Astrocyte (in vitro differentiated cells and primary cell): ENCODE data around the gene ZNF407.

ENCODE experiments used
- EZH2 ChIP-seq: IDR thresholded peaks from 2 replicates; pipeline ENCODE4 v1.6.1; 2012; ENCODE audit warnings: mild to moderate bottlenecking, low read length, inconsistent platforms; ENCODE audit not compliant: insufficient read depth
- TF ChIP-seq, protein P1 (sequence below): IDR thresholded peaks from 2 replicates; pipeline ENCODE4 v1.5.1; 2011; ENCODE audit warnings: low read depth, mild to moderate bottlenecking, inconsistent platforms, low read length, moderate library complexity; ENCODE audit not compliant: insufficient read depth

DNA sequence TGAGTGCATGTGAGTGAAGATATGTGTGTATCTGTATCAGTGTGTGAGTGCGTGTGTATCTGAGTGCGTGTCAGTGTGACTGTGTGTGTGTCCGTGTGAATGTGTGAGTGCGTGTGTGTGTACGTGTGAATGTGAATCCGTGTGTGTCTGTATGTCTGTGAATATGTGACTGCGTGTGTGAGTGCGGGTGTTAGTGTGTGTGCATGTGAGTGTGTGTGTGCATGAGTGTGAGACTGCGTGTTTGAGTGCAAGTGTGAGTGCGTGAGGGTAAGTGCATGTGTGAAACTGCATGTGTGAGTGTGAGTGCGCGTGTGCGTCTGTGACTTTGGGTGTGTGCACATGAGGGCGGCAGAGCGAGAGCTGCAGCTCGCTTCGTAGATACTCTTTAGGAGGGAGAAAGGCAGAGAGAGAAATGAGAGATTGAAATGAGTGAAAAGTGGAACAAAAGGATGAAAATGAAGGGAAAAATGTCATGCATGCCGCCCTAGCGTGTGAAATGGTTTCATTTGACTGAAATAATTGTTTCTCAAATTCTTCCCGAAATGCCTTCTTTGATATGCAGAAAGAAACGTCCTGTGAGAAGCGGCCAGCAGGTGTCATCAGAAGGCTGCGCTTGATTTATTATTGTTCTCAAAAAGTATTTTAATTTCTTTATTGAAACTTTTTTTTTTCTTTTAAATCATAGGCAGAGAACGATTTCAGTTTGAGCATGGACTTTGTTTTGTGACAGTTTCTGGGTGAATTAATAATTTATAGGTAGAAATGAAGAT lies 25.6 kb downstream of the ZNF407 start:
- TF ChIP-seq, protein P1, sequence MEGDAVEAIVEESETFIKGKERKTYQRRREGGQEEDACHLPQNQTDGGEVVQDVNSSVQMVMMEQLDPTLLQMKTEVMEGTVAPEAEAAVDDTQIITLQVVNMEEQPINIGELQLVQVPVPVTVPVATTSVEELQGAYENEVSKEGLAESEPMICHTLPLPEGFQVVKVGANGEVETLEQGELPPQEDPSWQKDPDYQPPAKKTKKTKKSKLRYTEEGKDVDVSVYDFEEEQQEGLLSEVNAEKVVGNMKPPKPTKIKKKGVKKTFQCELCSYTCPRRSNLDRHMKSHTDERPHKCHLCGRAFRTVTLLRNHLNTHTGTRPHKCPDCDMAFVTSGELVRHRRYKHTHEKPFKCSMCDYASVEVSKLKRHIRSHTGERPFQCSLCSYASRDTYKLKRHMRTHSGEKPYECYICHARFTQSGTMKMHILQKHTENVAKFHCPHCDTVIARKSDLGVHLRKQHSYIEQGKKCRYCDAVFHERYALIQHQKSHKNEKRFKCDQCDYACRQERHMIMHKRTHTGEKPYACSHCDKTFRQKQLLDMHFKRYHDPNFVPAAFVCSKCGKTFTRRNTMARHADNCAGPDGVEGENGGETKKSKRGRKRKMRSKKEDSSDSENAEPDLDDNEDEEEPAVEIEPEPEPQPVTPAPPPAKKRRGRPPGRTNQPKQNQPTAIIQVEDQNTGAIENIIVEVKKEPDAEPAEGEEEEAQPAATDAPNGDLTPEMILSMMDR = peak; percentile 56
- TF ChIP-seq EZH2 = no peak
